Measurements from ENCODE around the gene HOXB3. TPM values are rescaled to one million over a fixed set of nuclear protein-coding genes. Genes with fewer than 3 reads are reported as not detected.

The HOXB3 gene
- polyA plus RNA-seq, 1 donor from 2014 or later: not detected

- H4K20me1 ChIP-seq (ENCODE audit: insufficient read depth): no peaks in the 10 kb centered on the region
- H3K4me2 ChIP-seq (ENCODE audit: low read length): no peak overlapping the region
- H2AFZ ChIP-seq (ENCODE audit: low read depth, low read length): no peak overlapping the region
- H3K9me3 ChIP-seq (ENCODE audit: low read length): no peaks in the 10 kb centered on the region
- H3K9me2 ChIP-seq (ENCODE audit: insufficient read depth, low read length): no peaks in the 10 kb centered on the region
- H3K27ac ChIP-seq (ENCODE audit: low read length): no peak overlapping the region
- no peak overlapping the region for H3K4me3 ChIP-seq (ENCODE audit: low read length)
- no peaks in the 10 kb centered on the region for H3F3A ChIP-seq (ENCODE audit: insufficient read depth, low read length, poor library complexity, severe bottlenecking)
- peaks cover 100% of the 10 kb centered on the region for H3K27me3 ChIP-seq (ENCODE audit: insufficient read depth, low read depth, low read length)
- H3K79me2 ChIP-seq (replicated peaks; ENCODE audit: insufficient read depth, low read length): no peaks in the 10 kb centered on the region
- H3K9ac ChIP-seq (ENCODE audit: low read length): no peak overlapping the region
- TF ChIP-seq RAD21 (conservative IDR thresholded peaks at IDR 0.05) (no peak), TAF1 (IDR thresholded peaks at IDR 0.05; ENCODE audit: low read depth) (no peak), POLR2AphosphoS5 (IDR thresholded peaks at IDR 0.05) (no peak), EP300 (conservative IDR thresholded peaks at IDR 0.05; ENCODE audit: poor library complexity, severe bottlenecking) (no peak), REST (IDR thresholded peaks at IDR 0.05; ENCODE audit: borderline replicate concordance) (no peak), CTCF (IDR thresholded peaks at IDR 0.05; ENCODE audit: poor library complexity, severe bottlenecking) (no peak), MXI1 (conservative IDR thresholded peaks at IDR 0.05; ENCODE audit: poor library complexity, severe bottlenecking) (no peak), EZH2 (IDR thresholded peaks at IDR 0.05; ENCODE audit: borderline replicate concordance, insufficient read depth, low read length, poor library complexity, severe bottlenecking) (no peak), SMC3 (conservative IDR thresholded peaks at IDR 0.05; ENCODE audit: poor library complexity) (no peak)
- no peaks in the 10 kb centered on the region for H3K36me3 ChIP-seq (ENCODE audit: insufficient read depth, low read length)
These were observed 18.1 kb downstream of the HOXB3 start for GRCh38 chr17:48571826-48572417.

- Histone ChIP-seq H3K27me3 (ENCODE audit: insufficient read depth, low read depth, low read length) (peaks cover 100% of the 10 kb centered on the region), H3K9me2 (ENCODE audit: insufficient read depth, low read length) (no peaks in the 10 kb centered on the region), H3K4me3 (ENCODE audit: low read length) (no peak overlapping the region), H3K27ac (ENCODE audit: low read length) (no peak overlapping the region), H3K79me2 (replicated peaks; ENCODE audit: insufficient read depth, low read length) (no peaks in the 10 kb centered on the region), H3F3A (ENCODE audit: insufficient read depth, low read length, poor library complexity, severe bottlenecking) (no peaks in the 10 kb centered on the region), H3K4me2 (ENCODE audit: low read length) (no peak overlapping the region), H3K9me3 (ENCODE audit: low read length) (no peaks in the 10 kb centered on the region), H3K9ac (ENCODE audit: low read length) (no peak overlapping the region), H2AFZ (ENCODE audit: low read depth, low read length) (no peak overlapping the region), H3K36me3 (ENCODE audit: insufficient read depth, low read length) (no peaks in the 10 kb centered on the region), H4K20me1 (ENCODE audit: insufficient read depth) (no peaks in the 10 kb centered on the region)
- no peak for TF ChIP-seq POLR2AphosphoS5 (IDR thresholded peaks at IDR 0.05)
- TF ChIP-seq REST (IDR thresholded peaks at IDR 0.05; ENCODE audit: borderline replicate concordance): no peak
- no peak for TF ChIP-seq RAD21 (conservative IDR thresholded peaks at IDR 0.05)
- no peak for TF ChIP-seq CTCF (IDR thresholded peaks at IDR 0.05; ENCODE audit: poor library complexity, severe bottlenecking)
These were observed 18.8 kb downstream of the HOXB3 start for GRCh38 chr17:48571024-48571818.

Measured in neural cell (in vitro differentiated cells).